Activated CD4-positive, alpha-beta T cell treated with anti-CD3 and anti-CD28 coated beads, Interleukin-2, amount 50 U/mL, for 48 hours (primary cell): ENCODE results near the gene MCHR1.
A peak's percentile ranks its signal among the peaks of the same experiment; 100 is the strongest.
"Not testable (repeated sequence)": the region's sequence is repeated elsewhere in the genome, so short reads cannot be mapped to it uniquely, and the experiment has no call there.

ENCODE experiments used
- DNase-seq, 2 experiments: peaks; one replicate each; pipeline ENCODE4 v3.0.0-alpha.2; 2020

The MCHR1 gene

DNA sequence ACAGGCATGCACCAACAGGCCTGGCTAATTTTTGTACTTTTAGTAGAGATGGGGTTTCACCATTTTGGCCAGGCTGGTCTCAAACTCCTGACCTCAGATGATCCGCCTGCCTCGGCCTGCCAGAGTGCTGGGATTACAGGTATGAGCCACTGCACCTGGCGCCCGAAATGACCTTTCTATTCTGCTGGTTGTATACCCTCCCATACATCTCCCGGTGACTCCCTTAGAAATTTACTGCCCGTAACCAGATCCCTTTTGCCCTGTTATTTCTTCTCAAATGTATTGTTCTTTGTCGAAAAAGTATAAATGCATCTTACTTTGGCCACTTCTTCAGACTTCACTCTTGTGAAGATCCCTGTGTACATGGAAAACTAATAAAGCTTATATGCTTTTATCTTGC, 22.0 kb downstream of the MCHR1 start:
- DNase-seq = no peak

DNA sequence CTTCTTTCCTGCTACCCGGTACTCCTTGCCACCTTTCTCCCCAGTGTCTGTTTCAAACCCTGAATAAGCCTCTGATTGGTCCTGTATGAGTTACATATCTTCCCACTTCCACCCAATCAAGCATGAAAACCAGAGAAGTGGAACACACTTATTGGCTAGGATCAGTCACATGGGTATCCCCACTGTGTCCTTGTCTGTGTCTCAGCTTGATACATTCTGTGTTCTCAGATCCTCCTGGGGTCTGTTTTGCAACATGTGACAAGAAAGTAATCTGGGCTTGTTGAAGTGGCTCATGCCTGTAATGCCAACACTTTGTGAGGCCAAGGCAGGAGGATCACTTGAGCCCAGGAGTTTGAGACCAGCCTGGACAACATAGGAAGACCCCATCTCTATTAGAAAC, 23.9 kb downstream of the MCHR1 start:
- no peak for DNase-seq

DNA sequence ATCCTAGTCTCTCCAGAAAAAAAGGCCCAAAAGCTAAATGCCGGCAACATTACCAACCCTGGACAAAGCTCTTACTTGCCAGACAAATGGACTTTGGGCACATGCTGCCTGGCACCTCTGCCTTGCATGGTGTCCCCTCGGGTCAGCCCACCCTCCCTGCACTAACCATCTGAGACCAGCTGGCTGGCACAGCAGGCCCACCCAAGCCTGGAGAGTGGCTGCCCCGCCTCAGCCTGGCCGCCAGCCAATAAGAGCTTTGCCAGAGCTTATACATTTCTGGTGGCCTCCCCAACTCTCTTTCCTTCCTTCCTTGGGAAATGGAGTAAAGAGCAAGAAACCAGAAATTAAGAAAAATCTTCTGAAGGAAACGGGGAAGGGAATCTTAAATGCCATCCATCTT, 24.5 kb downstream of the MCHR1 start:
- DNase-seq = no peak

DNA sequence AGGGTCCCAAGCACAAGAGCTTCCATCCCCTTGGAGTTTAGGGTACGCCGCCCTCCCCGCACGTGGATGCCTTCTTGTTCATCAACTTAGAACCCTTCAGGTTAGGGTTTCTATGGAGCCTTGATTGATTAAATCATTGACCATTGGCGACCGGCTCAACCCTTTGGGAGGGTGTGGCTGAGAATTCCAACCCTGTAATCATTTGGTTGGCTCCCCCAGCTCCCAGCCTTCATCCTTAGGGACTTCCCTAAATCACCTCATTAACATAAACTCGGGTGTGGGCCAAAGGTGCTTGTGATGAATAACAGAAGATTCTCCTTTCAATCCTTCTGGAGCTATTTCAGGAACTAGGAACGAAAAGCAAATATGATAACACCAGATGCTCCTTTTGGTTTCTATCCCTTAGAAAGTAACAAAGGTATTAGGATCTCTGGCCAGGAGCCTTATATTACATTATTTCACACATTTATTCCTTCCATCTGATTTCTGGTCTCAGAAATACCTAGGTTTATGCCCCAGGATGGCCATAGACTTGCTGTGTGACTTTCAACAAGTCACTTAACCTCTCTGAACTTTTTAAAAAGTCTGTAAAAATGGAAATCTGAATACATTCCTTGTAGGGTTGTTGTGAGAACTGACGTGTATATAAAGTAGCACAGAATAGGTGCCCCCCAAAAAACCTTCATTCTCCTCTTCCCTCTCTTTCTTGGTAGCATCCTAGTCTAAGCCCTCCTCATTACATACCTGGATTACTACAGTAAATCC, 26.8 kb downstream of the MCHR1 start:
- DNase-seq = no peak

DNA sequence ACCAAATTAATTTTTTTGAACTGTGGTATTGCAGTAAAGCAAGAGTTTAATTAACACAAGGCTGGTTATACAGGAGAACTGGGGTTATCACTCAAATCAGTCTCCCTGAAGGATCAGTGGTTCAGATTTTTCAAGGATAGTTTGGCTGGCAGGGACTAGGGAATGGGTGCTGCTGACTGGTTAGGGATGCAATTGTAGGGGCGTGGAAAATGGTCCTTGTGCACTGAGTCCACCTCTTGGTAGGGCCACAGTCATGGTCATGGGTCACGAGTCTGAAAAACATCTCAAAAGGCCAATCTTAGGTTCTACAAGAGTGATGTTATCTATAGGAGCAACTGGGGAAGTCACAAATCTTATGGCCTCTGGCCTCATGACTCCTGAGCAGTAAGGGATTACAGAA, 27.9 kb downstream of the MCHR1 start:
- no peak for DNase-seq

DNA sequence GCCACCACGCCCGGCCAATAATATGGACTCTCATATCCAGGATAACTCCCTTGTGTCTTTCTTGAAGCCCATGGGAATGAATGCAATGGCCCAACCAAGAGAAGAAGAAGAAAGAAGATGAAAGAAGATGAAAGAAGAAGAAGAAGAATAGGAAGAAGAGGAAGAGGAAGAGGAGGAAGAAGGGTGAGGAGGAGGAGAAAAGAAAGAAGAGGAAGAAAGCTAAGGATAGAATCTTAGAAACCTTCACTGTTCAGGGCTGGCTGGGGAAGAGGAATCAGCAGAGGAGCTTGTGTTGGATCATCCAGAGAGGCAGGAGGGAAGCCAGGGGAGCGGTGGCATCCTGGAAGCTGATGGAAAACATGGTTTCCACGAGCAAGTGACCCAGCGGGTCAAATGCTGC, 28.9 kb downstream of the MCHR1 start:
- DNase-seq = no peak

DNA sequence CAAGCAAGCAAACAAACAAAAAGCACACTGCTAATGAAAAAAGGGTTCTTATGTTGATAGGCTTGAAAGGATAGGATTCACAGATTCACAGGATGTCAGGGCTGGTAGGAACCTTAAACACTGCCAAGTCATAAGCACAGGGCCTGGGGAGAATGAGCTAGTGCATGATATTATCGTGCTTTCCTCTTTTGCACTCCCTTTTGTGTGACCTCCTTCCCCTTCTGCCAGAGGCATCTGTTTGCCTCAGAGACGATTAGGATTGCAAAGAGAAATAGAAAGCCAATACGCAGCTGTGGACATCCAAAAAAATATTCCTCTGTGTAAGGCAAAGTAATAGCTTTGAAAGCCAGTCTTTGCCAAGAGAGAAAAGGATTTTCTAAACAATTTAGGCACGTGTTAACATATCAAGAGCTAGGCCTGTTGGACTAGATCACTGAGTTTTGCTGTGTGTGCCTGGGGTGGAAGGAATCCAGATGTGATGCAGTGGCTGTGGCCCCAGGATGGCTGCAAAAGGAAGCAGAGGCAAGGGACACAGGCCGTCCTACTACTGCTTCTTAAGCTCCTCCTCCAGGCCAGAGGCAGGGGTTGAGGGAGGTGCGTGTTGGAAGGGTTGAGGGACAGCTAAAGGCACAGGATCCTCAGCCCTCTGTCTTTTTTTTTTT, 30.6 kb downstream of the MCHR1 start:
- no peak for DNase-seq

DNA sequence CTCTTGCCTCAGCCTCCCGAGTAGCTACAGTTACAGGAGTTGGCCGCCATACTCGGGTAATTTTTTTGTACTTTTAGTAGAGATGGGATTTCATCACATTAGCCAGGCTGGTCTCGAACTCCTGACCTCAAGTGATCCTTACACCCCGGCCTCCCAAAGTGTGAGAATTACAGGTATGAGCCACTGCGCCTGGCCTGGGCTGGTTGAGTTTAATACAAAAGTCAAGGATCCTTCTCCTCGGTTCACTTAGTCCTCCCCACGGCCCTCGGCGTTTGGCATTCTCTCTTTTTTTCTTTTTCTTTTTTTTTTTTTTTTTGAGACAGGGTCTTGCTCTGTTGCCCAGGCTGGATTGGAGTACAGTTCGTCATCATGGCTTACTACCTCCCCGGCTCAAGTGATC, 33.0 kb downstream of the MCHR1 start:
- no peak for DNase-seq

DNA sequence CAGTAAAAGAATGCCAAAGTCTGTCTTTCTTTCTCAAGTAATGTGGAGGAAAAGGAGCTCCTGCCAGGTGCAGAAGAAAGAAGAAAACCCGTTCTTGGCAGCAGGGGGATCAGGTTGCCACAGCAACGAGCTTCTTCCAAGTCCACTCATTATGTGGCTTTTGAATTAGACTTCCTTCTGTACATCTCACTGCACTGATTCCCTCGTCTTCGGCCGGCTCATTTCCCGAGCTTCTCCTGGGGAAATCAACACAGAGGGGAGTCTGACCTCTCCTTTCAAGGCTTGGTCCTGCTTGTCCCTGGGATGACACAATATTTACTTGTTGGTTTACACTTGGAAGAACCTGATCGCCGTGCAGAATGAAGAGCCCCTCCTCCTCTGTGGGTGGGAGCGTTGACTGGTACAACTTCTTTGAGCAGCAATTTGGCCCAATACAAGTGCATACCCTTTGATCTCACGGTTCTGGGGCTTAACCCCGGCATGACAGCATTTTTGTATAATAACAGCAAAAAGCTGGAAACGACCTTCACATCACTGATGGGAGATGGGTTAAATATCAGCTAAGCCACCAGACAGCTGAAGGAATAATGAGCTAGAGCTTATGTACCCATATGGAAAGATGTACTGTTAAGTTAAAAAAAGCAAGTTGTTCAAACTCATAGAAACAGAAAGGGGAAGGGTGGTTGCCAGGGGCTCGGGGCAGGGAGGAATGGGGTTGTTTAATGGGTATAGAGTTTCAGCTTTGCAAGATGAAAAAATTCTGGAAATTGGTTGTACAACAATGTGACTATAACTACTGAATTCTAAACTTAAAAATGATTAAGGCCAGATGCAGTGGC, 35.4 kb downstream of the MCHR1 start:
- DNase-seq = no peak

DNA sequence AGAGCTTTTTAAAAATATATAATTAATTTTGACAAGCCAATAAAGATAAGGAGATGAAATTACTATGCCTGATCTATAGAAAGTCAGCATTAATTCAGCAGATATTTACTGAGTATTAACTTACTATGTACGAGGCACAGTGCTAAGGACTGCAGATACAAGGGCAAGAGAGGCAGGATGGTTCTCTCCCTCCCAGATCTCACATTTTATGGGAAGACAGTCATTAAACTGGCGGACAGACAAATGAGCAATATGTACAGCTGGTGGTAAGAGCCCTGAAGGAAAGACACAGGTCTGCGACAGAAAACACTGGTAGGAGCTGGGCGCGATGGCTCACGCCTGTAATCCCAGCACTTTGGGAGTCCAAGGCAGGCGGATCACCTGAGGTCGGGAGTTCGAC, 36.8 kb downstream of the MCHR1 start:
- no peak for DNase-seq

DNA sequence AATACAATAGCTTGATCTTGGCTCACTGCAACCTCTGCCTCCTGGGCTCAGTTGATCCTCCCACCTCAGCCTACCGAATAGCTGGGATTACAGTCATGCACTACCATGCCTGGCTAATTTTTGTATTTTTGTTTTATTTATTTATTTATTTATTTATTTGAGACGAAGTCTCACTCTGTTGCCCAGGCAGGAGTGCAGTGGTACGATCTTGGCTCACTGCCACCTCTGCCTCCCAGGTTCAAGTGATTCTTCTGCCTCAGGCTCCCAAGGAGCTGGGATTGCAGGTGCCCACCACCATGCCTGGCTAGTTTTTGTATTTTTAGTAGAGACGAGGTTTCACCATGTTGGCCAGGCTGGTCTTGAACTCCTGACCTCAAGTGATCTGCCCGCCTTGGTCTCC, 38.4 kb downstream of the MCHR1 start:
- not testable (repeated sequence) for DNase-seq

DNA sequence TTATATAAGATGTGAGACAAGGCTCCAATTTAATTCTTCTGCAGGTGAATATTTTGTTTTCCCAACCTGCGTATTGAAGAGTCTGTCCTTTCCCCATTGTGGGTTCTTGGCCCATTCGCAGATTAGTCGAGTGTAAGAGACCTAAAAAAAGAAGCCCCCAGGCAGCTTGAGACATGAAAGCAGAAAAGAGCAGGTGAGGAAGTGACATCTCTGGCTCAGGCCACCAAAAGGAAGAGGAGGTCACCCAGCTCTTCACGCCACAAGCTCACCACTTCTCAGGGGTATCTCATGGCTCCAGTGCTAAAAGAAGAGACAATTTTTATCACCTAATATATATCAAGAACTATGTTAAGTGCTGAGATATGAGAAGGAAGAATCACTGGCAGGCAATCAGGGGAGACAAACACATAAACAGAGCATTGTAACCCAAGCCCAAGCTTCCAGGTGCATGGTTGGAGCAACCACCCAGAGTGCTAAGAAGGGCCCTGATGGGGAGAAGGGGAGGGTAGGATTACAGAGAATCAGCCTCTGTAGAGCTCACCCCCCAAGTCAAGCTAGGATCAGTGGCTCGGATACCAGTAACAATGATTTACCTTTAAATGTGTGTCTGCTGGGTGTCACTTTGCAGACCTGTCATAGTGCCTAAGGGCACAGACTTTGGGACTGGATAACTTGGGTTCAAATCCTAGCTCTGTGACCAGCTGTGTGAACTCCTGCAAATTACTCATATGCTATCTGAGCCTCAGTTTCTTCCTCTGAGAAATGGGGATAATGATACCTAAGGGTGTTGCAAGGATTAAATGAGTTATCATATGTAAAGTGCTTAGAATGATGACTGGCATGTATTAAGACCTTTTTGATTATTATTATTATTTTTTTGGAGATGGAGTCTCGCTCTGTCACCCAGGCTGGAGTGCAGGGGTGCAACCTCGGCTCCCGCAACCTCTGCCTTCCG, 39.2 kb downstream of the MCHR1 start:
- no peak for DNase-seq

DNA sequence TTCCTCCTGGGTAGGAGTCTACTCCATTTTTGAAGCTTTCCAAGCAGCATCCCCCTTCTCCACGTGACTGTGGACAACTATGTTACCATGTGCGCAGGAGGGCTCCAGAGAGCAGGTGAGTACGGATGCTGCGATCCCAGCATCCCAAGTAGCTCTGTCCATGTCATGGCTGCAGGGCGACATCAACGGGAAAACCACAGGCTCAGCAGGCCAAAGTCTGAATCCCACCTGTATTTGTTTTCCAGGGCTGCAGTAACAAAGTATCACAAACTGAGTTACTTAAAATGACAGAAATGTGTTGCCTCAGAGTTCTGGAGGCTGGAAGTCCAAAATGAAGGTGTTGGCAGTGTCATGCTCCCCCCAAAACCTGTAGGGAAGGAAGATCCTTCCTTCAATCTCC, 40.3 kb downstream of the MCHR1 start:
- DNase-seq = no peak

DNA sequence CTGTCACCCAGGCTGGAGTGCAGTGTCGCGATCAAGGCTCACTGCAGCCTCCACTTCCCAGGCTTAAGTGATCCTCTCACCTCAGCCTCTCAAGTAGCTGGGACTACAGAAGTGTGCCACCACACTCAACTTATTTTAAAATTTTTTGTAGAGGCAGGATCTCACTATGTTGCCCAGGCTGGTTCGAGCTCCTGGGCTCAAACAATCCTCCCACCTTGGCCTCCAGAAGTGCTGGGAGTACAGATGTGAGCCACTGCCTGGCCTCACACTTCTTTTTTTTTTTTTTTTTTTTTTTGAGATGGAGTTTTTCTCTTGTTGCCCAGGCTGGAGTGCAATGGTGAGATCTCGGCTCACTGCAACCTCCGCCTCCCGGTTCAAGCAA, 40.9 kb downstream of the MCHR1 start:
- DNase-seq = not testable (repeated sequence)

DNA sequence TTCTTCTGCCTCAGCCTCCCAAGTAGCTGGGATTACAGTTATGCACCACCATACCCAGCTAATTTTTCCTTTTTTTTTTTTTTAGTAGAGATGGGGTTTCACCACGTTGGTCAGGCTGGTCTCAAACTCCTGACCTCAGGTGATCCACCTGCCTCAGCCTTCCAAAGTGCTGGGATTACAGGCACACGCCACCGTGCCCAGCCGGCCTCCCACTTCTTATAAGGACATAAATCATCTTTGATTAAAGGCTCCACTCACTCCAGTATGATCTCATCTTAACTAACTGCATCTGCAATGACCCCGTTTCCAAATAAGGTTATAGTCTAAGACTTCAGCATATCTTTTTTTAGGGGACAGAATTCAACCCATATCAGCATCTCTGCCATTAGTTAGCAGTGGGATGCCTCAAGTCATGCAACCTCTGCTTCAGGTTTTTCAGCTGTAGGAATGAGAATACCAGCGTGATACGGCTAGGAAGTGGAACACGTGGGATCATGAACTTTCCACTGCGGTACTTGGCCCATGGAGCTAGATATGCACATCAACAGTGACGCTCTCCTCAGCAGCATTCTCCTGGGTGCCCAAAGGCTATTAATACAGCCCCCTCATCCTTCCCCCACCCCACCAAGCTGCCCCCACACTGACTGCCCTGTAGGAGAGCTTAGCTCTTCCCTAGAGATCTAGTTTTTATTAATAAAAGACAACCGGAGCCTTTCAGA, 41.4 kb downstream of the MCHR1 start:
- no peak for DNase-seq

DNA sequence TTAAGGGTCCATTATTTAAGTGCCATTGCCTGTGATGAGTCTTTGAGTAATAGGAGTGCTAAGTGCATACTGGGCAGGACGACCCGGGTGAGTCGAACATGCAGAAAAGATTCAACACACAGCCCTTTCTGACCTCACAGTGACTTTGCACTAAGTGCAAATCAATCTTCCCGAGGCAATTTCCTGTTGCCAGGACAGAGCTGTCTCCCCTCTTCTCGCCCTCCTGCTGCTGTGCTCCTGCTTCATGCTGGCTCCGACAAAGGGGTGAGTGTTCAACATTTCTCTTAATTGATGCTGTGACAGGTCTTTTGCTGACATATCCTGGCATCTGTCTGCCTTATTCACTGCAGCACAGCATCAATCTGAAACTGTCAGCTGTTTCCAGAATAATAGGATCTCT, 42.0 kb downstream of the MCHR1 start:
- no peak for DNase-seq

DNA sequence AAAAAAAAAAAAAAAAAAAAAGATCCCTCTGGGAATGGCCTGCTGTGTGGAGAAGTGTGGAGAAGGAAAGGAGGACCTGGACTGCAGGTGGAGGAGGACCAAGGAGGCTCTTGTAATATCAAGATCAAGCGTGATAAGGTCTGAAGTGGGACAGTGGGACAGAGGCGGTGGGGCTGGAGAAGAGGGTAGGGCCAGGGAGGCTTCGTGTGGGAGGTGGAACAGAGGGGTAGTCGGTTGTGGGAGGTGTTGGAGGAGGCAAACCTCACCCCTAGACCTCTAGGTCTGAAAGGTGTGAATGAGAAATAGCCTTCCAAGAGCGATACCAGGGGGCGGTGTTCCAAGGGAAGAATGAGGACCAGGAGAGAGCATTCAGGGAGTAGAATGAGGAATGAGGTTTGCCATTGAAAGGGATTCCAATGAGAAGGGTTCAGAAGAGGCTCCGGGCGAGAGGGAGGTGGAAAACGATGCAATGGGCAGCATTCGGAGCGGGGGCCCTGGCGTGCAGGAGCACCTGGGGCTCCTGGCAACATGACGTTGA, 44.2 kb downstream of the MCHR1 start:
- no peak for DNase-seq

DNA sequence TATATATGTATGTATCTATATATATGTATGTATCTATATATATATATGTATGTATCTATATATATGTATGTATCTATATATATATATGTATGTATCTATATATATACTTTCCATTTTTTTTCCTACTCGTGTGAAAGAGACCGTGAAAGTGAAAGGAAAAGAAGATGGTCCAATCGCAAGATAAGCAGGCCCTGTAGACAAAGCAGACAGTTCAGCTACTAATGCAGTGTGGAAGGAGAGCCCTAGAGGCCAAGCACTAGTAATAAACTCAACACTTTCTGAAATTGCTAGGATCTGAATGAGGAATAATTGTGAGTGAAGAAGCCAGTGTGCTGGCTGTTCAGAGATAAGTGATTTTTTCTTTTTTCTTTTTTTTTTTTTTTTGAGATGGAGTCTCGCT, 47.2 kb downstream of the MCHR1 start:
- no peak for DNase-seq

DNA sequence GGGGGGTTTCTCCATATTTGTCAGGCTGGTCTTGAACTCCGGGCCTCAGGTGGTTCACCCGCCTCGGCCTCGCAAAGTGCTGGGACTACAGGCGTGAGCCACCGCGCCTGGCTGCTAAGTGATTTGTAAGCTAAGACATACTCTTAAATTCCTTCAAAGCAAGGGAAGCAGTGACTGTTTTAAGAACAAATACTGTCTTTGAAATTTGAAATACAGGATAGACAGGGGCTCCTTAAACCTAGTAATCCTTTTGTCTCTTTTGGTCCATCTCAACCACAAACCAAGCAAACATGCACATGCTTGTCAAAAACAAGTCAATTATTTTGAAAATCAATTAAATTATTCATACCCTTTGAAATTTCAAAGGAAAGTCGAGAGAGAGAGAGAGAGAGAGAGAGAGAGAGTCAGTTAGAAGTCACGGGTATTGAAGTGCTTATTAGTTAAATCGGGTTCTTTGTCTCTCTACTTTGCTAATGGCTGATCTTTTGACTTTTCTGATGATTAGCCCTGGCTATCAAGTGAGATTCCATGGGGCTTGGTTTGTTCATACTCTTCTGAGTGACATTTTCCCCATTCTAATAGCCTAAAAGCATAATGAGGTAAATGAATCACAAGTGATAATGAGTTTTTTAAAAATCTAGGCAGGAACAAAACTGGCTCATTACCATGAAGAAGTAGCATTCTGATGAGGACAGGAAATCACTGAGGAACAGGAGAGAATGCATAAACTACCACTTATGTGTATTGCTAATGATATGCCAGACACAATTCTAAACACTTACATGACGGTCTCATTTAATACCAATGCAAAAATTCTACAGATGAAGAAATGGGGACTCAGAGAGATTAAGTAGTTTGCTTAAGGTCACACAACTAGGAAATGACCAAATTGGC, 48.0 kb downstream of the MCHR1 start:
- peak in 1 of 2 experiments; percentile 24 for DNase-seq

DNA sequence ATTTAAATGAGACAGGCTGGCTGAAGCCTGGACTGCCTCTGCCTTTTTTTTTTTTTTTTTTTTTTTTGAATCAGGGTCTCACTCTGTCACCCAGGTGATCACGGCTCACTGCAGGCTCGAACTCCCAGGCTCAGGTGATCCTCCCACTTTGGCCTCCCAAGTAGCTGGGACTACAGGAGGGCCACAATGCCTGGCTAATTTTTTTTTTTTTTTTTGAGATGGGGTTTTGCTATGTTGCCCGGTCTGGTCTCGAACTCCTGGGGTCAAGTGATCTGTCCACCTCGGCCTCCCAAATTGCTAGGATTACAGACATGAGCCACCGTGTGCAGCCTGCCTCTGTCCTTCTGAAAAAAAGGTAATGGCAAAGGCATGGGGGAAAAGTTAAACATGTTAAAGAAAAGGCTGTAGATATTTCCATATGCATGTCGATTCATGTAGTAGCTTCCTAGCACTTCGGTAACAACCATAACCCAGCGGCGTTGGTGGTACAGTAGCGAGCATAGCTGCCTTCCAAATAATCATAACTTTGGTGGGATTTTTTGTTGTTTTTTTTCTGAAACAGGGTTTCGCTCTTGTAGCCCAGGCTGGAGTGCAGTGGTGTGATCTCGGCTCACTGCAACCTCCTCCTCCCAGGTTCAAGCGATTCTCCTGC, 48.8 kb downstream of the MCHR1 start:
- DNase-seq = no peak
